HG02885 (cell line): ENCODE measurements around the gene TXLNA.
"Not testable (repeated sequence)": the region's sequence is repeated elsewhere in the genome, so short reads cannot be mapped to it uniquely, and the experiment has no call there.

Experiments
- ATAC-seq: cut with Tn5 transposase; IDR thresholded peaks from one replicate; pipeline ENCODE4 v1.9.1; 2021; ENCODE audit warnings: mild to moderate bottlenecking; ENCODE audit not compliant: unreplicated experiment, poor library complexity

TXLNA gene

DNA sequence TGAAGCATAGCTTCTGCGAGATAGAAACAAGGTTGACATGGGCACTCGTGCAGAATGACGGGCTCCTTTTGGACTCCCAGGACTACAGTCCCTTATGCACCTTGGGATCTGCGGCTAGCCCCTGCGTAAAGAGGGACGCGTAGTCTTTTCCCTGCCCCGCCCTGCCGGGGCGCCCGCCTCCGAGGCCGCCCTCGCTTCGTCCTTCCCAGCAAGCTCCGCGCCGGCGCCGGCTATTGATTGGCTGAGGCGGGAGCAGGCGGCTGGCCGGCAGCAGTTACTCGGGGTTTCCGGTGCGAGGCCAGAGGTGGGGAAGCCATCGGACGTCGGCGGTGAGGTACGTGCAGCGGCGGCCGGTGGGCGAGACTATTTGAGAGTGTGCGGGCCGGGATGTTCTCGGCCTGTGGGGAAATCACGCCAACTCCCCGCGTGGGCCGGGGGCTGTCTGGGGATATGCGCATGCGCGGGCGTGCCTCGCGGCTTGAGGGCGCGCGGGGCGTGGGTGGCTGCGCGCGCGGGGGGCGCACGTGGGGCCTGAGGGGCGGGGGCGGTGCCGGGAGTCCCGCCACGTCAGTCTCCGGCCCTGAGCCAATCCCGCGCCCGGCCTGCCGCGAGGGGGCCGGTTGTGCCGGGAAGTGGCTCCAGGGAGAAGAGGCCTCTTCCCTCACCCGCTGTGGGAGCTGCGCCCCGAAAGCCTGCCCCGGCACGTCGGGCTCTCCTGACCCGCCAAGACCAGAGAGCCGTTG lies at the start of gene TXLNA:
TSS of gene TXLNA (plus strand) at position 233 of the 743 bp plus-strand sequence. CDS start 671 bp downstream, outside the sequence.
- peak; percentile 82 for ATAC-seq

DNA sequence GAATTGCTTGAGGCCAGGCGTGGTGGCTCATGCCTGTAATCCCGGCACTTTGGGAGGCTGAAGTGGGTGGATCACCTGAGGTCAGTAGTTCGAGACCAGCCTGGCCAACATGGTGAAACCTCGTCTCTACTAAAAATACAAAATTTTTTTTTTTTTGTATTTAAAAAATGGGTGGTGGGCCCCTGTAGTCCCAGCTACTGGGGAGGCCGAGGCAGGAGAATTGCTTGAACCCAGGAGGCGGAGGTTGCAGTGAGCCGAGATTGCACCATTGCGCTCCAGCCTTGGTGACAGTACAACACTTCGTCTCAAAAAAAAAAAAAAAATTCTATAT lies 45.6 kb upstream of the TXLNA start:
- ATAC-seq: not testable (repeated sequence)

DNA sequence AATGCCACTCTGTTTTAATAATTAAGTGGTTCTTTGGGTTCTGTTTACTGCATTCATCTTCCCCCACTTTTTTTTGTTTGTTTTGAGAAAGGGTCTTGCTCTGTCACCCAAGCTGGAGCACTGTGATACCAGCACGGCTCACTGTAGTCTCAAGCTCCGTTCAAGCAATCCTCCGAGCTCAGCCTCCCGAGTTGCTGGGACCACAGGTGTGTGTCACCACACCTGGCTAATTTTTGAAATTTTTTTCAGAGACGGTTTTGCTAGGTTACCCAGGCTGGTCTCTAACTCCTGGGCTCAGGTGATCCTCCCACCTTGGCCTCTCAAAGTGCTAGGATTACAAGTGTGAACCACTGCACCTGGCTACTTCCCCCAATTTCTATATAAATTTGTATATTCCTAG lies 42.4 kb upstream of the TXLNA start:
- no peak for ATAC-seq

DNA sequence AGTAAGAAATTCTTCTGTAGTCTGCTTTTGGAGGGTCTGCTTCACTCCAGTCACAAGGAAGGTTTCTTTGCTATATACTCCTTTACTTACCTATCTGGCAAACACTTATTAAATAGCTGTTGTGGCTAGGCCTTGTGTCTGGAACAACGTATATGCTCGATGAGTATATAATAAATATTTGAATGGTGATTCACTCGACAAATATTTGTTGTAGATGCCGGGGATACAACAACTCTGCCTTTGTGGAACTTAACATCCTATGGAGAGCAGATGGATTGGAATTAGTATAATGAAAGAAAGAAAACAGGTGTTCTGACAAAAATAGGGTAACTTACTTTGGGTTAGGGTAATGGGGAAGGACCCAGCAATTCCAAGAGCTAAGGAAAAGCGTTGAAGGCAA lies 40.5 kb upstream of the TXLNA start:
- no peak for ATAC-seq

DNA sequence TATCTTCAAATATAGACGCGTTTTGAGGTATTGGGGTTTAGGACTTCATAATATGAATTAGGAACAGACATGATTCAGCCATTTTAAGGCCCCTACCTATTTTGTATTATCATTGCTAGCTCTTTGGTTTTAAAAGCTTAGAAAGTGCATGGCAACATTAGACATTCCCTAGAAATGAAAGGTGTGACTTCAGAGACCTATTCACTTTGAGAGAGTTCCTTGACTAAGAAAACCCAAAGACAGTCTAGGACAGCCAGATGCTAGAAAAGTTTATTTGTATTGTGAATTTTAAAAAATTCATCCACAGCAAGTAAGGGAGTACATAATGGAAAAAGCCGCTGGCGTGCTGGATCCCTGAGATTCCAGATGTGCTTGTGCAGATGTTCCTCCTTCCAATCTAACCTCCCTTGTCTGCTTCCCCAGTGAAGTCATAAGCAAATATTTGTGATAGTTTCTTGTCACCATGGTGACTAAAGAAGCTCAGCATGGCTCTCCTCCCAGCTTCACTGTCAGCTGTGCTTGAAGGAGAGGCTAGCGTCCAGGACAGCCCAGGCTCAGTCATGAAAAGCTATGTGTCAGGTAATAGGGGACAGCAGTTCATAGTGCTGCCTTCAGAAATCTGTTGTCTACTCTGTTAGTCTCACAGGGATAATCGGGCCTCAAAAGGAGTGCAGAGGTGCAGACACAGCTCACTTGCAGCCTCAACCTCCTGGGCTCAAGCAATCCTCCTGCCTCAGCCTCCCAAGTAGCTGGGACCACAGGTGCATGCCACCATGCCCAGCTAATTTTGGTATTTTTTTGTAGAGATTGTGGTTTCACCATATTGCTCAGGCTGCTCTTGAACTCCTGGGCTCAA lies 36.8 kb upstream of the TXLNA start:
- no peak for ATAC-seq

DNA sequence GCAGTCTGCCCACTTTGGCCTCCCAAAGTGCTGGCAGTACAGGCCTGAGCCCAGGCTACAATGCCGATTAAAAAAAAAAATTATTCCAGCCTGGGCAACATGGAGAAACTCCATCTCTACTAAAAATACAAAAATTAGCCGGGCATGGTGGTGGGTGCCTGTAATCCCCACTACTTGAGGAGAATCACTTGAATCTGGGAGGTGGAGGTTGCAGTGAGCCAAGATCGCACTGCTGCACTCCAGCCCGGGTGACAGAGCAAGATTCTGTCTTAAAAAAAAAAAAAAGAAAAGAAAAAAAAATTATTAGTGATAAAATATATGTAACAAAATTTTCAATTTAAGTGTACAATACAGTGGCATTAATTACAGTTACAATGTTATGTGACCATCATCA lies 36.2 kb upstream of the TXLNA start:
- not testable (repeated sequence) for ATAC-seq

DNA sequence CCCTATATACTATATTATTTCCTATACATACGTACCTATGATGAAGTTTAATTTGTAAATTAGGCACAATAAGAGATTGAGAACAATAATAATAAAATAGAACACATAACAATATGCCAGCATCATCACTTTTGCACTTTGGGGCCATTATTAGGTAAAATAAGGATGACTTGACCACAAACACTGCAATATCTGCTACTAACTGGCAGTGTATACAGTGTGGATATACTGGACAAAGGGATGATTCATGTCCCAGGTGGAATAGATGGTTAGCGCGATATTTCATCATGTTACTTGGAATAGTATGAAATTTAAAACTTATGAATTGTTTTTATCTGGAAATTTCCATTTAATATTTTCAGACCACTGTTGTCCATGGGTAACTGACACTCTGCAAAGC lies 35.4 kb upstream of the TXLNA start:
- ATAC-seq: no peak

DNA sequence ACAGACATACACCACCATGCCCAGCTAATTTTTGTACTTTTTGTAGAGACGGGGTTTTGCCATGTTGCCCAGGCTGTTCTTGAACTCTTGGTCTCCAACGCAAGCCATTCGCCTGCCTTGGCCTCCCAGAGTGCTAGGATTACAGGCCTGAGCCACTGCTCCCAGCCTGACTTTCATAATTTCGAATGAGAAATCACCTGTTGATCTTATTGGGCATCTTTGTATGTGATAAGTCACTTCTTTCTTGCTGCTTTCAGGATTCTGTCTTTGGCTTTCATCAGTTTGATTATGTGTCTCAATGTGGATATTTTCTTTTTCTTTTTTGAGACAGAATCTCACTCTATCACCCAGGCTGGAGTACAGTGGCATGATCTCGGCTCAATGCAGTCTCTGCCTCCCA lies 31.7 kb upstream of the TXLNA start:
- ATAC-seq: not testable (repeated sequence)

DNA sequence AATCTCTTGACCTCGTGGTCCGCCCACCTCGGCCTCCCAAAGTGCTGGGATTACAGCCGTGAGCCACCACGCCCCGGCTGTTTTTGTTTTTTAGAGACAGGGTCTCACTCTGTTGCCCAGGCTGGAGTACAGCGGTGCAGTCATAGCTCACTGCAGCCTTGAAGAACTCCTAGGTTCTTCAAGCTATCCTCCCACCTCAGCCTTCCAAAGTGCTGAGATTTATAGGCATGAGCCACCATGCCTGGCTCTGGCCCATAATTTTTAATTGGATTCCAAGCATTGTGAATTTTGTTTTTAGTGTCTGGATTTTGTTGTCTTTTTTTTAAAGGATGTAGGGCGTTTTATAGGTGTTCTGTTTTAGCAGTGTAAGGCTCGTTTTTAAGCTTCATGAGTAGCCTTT lies 28.6 kb upstream of the TXLNA start:
- ATAC-seq: no peak

DNA sequence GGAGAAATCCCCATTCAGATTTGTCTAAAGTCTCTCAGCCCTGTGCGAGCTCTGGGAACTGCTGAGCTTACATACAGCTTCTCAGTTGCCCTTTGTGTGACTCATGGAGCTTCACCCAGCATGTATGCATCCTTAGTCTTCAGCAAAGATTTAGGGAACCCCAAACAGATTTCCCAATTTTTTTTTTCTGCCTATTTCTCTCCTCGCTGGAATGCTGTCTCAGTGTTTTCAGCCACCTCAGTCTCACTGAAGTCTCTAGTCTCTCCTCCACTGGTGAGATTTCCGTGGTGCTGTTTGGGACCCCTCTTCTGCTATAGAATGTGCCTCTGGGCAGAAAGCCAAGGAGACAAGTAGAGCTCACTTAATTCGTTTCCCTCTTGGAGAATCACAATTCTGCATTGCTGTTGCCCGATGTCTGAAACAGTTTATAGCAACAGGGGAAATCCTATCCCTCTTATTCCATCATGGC lies 28.1 kb upstream of the TXLNA start:
- ATAC-seq: no peak

DNA sequence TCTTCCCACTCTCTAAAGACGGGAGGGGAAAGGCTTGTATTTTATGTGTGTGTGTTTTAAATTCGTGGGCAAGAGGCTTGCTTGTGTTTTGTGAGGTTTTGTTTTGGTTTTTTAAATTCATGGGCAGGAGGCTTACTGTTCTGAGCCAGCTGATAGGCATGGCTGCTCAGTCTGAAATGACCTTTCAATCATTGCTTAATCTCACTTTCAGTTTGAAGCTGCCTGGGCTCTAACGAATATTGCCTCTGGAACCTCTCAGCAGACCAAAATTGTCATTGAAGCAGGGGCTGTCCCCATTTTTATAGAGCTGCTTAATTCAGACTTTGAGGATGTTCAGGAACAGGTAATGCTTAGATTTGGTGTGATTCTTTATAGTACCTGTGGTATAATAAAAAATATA lies 20.3 kb upstream of the TXLNA start:
- no peak for ATAC-seq

DNA sequence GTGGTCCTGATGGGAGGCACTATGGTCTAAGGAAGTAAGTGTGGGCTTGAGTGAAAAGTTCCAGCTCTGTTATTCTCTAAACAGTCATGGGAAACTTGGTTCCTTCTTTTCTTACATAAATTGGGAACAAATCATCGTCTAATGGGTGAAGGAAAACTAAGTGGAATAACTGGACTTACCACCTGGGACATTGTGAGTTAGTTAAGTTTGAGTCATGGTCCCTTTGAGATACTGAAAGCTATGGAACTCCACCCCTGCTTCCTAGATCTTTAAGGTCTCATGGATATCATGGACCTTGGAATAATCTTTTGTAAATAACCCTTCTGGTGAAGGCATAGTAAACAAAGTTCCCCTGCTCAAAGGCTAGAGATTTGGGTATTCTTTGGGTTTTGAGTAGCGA lies 16.1 kb upstream of the TXLNA start:
- ATAC-seq: no peak

DNA sequence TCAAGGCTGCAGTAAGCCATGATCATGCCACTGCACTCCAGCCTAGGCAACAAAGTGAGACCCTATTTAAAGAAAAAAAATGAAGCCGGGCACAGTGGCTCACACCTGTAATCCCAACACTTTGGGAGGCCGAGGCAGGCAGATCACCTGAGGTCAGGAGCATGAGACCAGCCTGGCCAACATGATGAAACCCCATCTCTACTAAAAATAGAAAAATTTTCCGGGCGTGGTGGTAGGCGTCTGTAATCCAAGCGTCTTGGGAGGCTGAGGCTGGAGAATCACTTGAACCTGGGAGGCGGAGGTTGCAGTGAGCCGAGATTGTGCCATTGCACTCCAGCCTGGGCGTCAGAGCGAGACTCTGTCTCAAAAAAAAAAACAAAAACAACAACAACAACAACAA lies 13.8 kb upstream of the TXLNA start:
- not testable (repeated sequence) for ATAC-seq

DNA sequence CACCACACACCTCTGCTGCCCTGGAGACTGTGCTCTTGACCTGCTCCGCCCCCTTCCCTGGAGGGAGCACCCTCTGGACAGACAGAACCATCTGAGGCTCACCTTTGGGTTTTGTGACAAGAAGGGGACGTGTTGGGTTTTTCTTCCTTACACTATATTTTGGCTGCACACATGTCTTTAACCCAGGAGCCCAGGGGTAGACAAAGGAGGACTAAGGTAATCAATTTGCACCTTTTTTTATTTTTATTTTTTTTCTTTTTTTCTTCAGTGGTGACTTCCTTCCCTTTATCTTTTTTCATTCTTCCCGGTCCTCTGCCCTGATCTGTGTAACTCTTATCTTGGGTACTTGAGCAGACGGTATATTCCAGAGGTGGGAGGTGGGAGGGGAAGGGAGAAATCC lies 8.5 kb upstream of the TXLNA start:
- ATAC-seq: no peak

DNA sequence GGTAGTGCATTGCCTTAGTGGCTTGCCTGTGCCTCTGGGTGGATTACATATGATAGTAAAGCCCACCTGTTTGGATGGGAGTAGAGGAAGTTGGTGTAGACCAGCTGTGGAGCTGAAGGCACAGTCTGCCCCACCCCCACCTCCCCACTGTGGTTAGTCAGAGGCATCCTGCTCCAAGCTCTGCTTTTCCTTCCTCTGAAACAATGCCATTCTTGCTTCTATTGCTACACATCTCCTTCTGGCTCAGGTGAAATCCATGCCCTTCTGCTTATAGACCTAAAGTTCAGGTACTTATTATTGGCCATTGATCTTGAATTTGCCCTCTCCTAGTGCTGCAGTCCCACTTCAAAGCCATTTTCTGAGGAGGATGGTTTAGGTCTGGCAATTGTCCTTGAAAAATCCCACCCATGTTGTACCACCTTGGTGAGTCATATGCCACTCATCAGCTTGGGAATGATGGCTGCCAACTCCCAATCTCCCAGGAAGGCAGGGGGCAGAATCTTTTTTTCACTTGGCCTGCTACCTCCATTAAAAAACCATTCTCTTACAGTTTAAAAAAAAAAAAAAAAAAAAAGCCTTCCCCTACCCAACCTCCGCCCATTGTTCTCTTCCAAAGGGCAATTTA lies 6.7 kb upstream of the TXLNA start:
- no peak for ATAC-seq

DNA sequence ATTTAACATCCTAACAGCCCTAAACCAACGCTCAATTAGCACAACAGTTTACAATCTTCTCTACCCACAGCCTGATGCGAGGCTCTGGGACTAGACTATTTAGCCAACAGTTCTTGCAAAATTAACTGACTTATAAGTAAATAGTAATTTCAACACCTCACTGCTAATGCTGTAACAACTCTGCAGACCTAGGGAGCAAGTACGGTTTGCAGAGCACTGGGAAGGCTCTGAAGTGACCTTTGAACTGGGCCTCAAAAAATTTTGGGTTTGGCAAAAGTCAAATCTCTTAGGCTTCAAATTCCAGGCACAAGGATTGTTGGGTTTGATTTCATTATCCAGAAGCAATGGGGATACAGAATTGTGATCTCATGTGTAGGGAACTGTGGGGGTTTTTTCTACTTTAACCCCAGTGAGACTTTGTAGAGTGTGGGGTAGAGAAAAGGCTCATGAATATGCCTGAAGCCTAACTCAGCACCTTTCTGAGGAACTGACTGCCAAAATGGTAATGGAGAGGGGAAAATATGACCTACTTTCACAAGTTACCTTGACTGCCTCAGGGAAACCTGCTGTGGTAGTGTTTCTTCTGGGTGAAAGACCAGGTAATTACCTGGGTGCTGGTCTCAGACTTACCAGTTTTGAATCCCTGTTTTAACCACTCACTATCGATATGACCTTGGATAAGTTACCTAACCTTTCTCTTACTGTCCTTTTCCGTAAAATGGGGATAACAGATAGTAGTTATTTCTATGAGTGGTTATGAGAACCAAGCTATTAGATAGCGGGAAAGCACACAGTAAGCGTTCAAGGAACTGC lies 889 bp upstream of the TXLNA start:
- no peak for ATAC-seq

DNA sequence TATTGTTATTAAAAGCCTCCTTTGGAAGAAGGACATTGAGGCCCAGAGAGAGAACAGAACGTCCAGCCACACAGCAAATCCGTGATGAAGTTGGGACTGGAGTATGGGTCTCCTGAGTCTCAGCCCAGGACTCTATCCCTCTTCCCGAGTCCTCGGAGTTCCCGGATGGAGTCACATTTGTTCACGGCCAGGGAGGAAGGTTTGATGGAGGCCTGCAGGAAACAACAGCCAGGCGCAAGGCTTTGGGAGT lies 357 bp upstream of the TXLNA start:
- no peak for ATAC-seq

DNA sequence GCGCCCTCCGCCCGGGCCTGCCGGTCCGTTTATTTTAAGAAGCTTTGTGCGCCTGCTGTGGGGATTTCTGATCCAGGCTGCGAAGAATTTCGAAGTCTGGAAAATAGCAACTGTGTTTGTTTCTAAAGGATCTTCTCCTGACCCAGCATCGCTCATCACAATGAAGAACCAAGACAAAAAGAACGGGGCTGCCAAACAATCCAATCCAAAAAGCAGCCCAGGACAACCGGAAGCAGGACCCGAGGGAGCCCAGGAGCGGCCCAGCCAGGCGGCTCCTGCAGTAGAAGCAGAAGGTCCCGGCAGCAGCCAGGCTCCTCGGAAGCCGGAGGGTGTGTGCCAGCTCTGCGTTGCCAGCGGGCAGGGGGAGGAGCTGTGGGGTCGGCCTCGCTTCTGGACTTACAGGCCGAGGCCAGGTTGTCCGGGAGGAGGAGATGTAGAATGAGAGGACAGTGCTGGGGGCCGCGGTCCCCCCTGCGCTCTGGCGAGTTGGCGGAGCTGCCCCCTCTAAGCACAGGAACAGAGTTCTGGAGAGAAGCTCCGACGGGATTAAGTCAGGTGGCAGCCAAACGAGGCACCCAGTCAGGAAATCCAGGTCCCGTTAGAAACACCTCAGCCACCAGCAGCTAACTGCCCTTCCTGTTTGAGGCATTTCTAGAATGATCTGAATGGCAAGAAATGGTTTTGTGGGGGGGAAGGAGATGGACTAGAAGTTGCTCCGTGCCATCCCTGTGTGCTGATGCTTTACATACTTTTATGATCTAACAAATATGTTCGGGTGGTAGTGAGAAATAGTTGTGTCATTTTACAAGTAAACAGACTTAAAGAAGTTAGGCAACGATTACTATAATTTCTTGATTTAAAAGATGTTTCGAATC lies 948 bp downstream of the TXLNA start:
- ATAC-seq: no peak

DNA sequence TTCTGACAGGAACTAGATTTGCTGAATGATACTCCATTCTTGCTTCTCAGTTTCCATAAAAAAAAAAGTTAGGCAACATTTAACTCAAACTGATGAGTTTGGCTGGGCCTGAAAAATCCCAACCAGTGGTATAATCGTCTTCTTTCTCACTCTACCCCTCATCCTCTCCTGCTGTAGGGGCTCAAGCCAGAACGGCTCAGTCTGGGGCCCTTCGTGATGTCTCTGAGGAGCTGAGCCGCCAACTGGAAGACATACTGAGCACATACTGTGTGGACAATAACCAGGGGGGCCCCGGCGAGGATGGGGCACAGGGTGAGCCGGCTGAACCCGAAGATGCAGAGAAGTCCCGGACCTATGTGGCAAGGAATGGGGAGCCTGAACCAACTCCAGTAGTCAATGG lies 1.6 kb downstream of the TXLNA start:
- ATAC-seq: no peak

DNA sequence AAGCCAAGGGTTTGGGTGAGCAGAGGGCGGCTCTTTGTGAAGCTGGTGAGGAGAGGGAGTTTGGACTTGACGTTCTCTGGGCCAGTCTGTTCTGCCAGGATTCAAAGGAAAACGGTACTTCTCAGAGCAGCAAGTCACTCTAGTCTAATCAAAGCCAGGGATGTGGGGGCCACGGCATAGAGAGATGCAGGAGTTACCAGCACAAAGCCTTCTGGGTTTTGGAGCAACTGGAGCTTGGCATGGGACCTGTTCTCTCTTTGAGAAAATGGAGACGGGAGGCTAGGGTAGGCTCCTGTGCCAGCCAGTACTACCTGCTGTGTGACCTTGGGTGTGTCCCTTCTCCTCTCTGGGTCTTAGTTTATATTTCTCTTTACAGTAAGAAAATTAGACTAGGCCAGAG lies 2.1 kb downstream of the TXLNA start:
- ATAC-seq: no peak
